ENCODE measurements around the gene EFCAB12.

Gene EFCAB12

DNA sequence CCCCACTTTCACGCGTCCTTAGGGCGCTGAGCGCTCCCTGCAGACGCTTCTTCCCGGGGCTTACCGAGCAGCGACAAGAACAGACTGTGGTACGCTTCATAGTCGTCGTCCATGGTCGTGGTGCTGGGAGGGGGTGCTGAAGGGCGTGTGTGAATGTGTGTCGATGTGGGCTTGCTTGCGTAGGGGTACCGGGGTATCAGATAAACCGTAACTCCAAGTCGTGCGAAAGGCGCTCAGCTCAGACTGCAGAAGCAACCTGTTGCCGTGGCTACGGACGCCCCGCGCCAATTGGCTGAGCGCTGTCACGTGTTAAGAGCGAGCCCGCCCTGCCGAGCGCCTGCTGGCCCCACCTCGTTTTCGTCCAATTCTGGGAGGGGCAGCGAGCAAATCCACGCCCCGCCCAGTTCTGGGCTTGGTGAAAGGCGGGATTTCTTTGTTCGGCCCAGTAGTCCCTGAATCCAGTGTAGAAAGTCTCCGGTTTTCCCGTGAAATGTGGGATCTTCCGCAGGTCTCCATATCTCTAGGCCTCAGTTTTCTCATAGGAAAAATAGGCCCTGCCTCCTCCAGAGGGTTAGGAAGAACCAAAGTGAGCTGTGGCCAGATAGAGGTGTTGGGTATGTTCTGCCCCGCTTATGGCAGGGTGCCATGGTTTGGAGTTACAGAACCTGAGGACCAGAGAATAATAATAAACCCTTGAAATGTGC lies at the start of gene EFCAB12:
Gene EFCAB12 (minus strand): TSS at position 261 of the 704 bp plus-strand sequence. CDS start 148 bp downstream, at position 113.
- peak; percentile 96 for DNase-seq (ENCODE audit: low spot score)

DNA sequence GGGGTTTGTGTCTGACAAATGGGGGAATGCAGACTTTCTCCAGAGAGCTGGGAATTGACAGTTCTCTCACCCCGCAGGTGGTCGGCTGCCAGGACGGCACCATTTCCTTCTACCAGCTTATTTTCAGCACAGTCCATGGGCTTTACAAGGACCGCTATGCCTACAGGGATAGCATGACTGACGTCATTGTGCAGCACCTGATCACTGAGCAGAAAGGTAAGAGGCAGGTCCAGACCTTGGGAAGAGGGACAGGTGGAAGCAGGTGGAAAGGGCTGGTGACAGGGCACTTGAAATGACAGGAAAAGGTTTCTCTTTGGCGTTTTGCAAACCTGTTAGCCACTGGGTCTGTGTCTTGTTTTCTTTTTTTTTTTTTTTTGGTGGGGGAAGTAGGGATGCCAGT lies 48.1 kb upstream of the EFCAB12 start:
- no peak for DNase-seq (ENCODE audit: low spot score)

DNA sequence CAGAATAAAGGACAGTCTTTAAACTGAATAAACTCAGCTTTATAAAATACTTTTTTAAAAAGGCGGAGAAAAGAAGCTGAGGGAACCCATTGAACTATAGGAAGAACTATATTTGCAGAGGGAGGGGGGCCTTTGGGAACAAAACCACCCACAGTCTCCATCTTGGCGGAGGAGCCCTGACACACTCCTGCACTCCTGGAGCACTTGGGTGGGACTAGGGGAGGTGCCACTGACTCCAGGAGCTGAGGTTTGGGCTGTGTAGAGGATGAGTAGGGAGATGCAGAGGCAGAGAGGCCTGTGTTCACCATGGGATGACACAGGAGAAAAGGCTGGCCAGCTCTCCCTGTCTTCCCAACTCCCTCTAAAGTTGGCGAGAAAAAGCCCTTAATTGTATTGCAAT lies 47.4 kb upstream of the EFCAB12 start:
- DNase-seq (ENCODE audit: low spot score) = no peak

- no peak for DNase-seq (ENCODE audit: low spot score)
Measured at GRCh38 chr3:129474984-129475804, 46.8 kb upstream of the EFCAB12 start.

DNA sequence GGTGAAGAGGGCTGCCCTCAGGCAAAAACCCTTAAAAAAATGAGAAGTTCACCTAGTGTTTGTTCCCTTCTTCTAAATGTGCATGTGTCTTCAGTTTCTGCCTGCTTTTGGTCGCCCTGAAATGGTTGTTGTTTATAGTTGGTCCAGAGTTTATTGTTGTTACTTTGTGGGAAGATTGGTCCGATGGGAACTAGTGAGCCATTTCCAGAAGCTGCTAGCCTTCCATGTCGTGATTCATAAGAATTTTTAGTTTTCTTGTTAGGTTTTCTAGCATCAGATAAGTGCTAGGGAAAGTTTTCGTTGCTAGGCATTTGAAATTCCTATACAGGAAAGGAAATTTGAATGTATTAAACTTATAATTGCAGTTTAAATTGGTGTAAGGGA lies 45.3 kb upstream of the EFCAB12 start:
- no peak for DNase-seq (ENCODE audit: low spot score)

DNA sequence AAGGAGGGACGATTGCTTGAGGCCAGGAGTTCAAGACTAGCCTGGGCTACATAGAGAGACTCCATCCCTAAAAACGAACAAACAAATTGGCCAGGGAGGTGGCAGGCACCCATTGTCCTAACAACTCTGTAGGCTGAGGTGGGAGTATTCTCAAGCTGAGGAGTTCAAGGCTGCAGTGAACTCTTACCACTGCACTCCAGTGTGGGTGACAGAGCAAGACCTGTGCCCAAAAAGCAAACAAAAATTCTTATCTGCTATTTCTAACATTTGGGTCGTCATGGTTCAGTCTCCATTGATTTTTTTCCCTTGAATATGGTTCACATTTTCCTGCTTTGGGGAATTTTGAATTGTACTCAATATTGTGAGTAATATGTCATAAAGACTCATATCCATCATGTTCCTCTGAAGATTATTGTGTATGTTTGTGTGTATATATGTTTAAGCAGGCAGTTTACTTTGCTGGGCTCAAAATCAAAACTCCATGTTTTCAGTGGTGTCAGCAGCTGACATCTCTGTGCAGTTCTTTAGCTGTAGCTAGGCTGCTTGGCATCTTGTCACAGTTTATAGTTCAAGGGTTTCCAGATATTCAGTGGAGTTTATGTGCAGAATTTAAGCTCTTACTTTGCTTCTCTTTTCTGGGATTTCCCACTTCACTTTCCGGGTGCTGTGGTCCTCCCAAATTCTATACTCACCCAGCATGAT lies 44.8 kb upstream of the EFCAB12 start:
- no peak for DNase-seq (ENCODE audit: low spot score)

- no peak for DNase-seq (ENCODE audit: low spot score)
Measured at GRCh38 chr3:129470861-129471260, 42.4 kb upstream of the EFCAB12 start.

- no peak for DNase-seq (ENCODE audit: low spot score)
Measured at GRCh38 chr3:129469026-129469425, 40.6 kb upstream of the EFCAB12 start.

- no peak for DNase-seq (ENCODE audit: low spot score)
Measured at GRCh38 chr3:129467932-129468331, 39.5 kb upstream of the EFCAB12 start.

- DNase-seq (ENCODE audit: low spot score) = no peak
Measured at GRCh38 chr3:129463716-129464115, 35.3 kb upstream of the EFCAB12 start.

DNA sequence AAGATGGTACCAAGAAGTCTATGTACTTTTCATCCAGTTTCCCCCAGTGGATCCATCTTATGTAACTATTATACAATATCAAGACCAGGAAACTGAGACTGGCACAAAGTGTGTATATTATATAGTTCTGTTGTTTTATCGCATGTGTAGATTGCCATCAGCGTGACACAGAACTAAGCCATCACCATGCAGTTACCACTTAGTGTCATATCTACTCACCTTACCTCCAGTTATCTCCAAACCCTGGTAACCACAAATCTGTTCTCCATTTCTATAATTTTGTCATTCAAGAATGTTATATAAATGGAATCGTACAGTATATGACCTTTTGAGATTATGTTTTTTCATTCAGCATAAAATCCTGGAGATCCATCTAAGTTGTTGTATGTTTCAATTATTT lies 34.7 kb upstream of the EFCAB12 start:
- no peak for DNase-seq (ENCODE audit: low spot score)

DNA sequence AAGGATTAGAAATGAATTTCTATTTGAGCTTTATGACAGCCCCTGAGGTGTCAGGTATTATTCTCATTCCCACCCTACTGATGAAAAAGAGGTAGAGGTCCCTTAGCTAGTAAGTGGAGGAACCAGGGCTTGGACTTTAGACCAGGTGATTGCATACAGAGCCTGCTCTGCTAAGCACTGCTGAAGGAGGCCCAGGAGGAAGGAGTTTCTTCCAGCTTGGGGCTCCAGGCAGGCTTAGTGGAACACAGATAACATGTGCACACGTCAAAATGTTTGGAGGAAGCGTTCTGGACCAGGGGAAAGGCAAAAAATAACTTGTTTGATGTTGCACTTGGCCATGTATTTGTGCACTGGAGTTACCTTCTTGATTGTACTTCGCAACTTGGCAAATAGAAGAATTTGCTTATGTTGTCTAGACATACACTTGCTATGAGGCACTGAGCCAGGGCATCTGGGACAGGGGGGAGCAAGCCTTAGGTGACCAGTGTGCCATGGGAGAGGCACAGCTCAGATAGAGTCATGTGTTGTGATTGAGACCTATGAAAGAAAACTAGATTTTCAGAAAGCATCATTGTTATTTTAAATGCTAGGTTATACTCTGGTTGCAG lies 34.0 kb upstream of the EFCAB12 start:
- no peak for DNase-seq (ENCODE audit: low spot score)

- DNase-seq (ENCODE audit: low spot score) = no peak
Measured at GRCh38 chr3:129461461-129462146, 33.2 kb upstream of the EFCAB12 start.

GRCh38 chr3:129461022-129461421 lies 32.6 kb upstream of the EFCAB12 start:
- no peak for DNase-seq (ENCODE audit: low spot score)

DNA sequence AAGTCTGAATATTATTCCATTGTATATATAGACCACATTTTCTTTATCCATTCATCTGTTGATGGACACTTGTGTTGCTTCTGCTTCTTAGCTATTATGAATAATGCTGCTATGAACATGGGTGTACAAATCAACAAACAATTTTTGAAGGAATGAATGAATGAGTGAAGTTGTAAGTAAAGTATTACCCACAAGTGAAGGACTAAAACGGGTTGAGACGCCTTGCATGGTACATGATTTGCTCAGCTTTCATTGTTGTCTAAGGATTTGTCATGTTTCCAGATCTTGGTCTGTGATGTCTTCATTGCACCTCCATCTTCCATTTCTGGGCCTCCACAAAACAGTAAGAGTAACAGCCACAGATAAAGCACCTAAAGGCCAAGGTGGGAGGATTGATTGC lies 32.1 kb upstream of the EFCAB12 start:
- no peak for DNase-seq (ENCODE audit: low spot score)

DNA sequence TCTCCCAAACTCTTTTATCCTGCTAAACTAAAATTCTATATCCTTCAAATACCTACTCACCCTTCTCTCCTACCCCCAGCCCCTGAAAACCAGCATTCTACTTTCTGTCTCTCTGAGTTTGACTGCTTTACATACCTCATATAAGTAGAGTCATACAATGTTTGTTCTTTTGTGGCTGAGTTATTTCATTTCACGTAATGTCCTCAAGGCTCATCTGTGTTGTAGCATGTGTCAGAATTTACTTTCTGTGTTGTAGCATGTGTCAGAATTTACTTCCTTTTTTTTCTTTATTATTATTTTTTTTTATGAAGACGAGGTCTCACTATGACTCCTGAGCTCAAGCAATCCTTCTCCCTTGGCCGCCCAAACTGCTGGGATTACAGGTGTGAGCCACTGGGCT lies 31.7 kb upstream of the EFCAB12 start:
- DNase-seq (ENCODE audit: low spot score) = no peak

- no peak for DNase-seq (ENCODE audit: low spot score)
Measured at GRCh38 chr3:129453732-129454131, 25.3 kb upstream of the EFCAB12 start.

DNA sequence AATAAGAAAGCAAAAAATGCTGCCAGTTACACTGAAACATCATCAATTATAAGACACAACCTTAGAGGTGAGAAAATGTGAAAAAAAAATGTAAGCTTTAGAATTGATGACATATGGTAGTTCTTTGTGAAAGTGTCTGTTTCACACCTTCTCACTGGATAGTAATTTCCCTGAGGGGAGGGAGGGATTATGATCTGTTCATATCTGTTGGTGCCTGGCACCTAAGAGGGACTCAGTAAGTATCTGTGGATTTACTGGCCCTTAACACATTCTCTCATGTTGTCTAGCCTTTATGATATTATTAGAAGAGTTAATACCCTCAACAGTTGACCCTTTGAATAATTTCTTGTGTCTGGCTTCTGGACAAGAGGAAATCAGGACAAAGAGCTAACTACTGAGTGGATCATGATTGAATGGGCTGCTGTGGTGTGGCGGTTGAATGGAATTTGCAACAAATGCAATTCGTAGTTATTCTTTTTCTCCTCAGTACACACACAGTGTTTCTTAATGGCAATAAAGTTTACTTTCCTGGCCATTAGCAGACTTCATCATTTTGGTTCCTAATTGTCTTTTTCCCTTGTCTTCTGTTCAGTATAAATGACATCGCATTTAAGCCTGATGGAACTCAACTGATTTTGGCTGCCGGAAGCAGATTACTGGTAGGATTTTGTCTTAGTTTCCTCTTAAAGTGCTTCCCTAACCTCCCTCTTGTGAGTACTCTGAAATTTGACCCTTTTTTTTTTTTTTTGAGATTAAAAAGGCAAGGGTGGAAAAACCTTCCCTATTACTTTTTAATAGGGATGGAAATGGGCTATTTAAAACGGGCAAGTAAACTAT lies 21.1 kb upstream of the EFCAB12 start:
- DNase-seq (ENCODE audit: low spot score) = peak; percentile 60

GRCh38 chr3:129448186-129448895 lies 19.9 kb upstream of the EFCAB12 start:
- DNase-seq (ENCODE audit: low spot score) = no peak

DNA sequence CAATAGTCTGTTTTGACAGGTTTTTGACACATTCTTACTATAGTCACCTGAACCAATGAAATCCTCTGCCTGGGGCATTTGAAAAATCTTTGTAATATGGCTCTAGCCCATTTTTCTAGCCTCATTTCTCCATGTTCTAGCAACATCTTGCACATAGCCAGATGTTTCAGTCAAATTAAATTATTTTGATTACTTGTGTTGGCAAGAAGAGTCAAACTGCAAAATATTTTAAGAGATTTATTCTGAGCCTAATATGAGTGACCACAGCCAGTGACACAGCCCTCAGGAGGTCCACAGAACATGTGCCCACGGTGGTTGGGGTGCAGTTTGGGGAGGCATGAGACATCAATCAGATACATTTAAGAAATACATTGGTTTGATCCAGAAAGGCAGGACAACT lies 18.5 kb upstream of the EFCAB12 start:
- DNase-seq (ENCODE audit: low spot score) = no peak
